NCI-H1436 (cell line): ENCODE measurements around the gene LFNG.

ENCODE experiments used
- DNase-seq: peaks from one replicate; lab custom pipeline; 2025; lab: John Stamatoyannopoulos, UW

Gene LFNG

GRCh38 chr7:2503056-2503941 is 16.3 kb upstream of the LFNG start:
- no peak for DNase-seq

DNA sequence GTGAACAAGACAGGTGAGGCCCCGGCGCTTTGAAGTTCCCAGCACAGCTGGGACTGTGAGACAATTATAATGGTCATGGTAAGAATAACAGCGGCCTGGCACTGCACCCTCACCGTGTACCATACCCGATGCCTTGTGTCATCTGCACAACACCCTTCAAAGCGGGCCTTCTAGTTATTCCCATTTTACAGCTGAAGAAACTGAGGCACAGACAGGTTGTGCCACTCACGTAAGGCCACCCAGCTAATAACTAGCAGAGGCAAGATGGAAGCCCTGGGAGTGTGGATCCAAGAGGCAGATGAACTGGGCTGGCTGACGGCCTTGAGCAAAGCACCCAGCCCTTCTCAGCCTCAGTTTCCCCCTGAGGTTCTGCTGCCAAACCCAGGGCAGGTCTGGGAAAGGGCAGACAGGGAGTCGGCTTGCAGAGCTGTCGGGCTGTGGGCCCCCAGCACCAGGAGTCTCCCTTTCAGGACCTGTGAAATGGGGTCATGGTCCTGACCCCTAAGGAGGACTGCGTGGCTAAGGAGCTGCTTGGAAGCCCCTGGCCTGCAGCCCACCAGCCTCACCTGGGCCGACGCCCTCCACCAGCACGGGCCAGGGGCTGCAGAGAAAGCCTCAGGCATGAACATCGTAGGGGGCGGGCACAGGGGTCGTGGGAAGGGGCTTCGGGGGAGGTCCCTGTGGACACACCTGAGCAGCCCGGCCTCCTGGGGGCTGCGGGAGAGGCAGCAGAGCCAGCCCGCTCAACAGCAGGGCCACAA is 15.3 kb upstream of the LFNG start:
- no peak for DNase-seq

- no peak for DNase-seq
These were observed 14.6 kb upstream of the LFNG start for GRCh38 chr7:2504889-2505375.

DNA sequence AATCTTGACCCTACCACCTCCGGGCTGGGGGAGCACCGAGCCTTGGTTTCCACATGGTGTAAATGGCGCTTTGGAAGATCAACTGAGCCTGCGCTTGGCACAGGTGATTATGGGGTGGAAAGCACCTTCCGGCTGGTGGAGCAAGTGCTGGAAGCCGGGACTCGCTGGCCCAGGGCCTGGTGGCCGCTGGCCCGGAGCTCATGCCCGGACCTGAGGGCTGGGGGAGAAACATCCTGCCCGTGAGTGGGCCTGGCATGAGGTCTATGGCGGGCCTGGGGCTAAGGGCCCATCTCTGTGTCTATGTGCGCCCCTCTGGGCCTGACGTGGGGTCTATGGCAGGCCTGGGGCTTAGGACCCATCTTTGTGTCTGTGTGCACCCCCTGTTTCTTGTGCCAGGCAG is 14.2 kb upstream of the LFNG start:
- no peak for DNase-seq

DNA sequence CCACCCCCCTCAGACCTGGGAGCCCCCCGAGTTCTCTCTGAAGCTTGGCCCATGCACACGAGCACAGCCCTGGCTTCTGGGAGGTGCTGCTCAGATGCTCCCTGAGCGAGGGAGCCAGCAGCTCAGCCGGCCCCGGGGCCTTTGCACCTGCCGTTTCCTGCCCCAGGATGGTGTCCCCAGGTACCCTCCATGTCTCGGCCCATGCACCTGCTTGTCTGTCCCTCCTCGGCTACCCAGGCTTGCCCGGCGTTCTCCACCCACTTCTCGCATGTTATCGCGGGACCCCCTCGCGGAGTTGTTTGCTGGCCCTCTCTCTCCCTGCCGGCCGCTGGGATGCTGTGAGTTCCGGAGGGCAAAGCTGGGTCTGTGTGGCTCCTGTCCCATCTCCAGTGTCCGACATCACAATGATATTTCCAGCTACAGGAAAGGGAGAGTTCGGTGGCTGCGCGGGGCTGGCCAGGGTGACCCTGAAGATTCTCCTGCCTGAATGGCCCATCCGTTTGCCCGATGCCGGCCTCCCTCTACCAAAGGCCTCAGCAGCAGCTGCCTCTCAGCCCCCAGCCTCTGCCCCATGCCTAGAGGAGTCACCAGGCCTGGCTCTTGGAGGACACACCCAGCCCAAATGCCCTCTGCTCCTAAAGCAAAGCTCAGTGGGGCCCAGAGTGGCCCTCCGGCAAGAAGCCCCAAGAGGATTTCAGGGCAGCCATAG is 12.2 kb upstream of the LFNG start:
- no peak for DNase-seq

DNA sequence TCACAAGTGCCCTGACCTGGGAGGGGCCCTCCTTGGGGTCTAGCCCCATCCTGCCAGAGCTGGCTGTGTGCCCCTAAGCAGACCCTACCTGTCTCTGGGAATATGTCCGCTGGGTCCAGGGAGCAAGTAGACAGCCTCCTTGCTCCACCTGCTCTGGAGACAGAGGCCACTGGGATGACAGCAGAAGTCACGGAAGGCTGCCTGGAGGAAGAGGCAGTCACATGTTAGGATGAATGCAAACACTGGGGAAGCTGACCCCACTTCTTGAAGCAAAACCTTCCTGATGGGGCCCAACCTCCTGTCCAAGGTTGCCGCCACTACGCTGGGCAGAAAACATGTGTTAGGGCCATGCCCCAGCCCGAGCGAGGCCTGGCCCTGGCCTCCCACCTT is 11.7 kb upstream of the LFNG start:
- DNase-seq: no peak

GRCh38 chr7:2508327-2509215 is 11.0 kb upstream of the LFNG start:
- DNase-seq: peak; percentile 65

DNA sequence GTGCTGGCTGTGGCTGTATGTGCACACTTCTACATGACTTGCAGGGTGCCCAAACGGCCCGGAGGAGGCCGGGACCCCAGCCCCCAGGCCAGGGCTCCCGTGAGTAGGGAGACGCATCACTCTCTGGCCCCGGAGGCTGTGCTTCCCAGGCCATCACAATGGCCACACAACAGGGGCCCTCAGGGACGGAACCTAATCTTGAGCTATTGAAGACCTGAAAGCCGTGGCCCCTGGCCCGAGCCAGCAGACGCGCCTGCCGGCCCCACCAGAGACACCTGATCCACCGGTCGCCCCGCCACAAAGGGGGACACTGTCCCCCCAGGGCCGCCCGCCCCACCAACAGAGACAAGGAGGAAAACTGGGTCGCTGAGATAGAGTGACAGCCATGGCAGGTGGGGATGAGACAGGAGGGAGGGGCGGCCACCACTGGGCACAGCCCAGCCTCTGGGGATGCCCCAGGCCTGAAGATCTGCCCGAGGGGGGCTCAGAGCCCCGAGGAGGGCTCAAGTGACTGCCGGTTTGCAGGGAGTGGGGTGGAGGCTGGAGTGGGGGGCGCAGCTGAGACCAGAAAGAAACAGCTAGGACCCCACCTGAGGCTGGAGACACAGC is 10.2 kb upstream of the LFNG start:
- DNase-seq: no peak

- DNase-seq: no peak
These were observed 9.3 kb upstream of the LFNG start for GRCh38 chr7:2510130-2510776.

- no peak for DNase-seq
These were observed 8.4 kb upstream of the LFNG start for GRCh38 chr7:2510909-2511768.

- DNase-seq: no peak
These were observed 7.8 kb upstream of the LFNG start for GRCh38 chr7:2511769-2512168.

DNA sequence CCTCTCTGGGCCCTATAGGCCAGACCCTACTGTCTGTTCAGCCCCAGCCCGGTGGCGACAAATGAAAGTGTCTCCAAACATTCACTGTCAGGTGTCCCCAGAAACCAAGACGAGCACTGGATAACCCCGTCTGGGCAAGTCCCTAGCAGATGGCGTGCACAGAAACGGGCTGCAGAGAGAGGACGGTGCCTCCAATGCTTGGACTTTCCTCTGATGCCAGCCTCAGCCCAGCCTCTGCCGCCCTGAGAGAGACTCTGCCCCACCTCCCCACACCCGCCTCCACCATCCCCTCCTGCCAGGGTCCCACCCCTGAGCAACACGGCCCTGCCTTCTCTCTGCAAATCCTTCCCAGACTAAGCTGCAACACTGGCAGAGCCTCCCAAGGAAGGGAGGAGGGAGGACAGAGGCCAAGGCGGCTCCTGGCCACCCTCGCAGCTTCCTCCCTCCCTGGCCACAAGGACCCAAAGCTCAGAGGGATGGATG is 7.4 kb upstream of the LFNG start:
- no peak for DNase-seq

DNA sequence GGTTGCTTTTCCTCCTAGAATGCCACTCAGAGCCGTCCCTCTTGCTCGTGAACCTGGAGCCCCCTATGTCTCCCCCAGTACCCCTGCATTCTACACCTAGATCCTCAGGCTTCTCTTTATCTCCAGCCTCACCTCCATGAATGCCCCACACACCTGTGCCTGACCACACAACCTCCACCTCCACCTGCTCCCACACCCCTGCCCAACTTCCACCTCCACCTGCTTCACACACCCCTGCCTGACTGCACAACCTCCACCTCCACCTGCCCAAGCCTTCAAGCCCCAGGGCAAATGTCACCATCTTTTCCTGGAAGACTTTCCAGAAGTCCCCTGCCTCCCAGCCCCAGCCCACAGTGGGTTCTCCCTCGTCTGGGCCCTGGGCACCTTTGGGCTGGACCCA is 6.9 kb upstream of the LFNG start:
- no peak for DNase-seq

GRCh38 chr7:2513702-2514101 is 5.9 kb upstream of the LFNG start:
- no peak for DNase-seq

DNA sequence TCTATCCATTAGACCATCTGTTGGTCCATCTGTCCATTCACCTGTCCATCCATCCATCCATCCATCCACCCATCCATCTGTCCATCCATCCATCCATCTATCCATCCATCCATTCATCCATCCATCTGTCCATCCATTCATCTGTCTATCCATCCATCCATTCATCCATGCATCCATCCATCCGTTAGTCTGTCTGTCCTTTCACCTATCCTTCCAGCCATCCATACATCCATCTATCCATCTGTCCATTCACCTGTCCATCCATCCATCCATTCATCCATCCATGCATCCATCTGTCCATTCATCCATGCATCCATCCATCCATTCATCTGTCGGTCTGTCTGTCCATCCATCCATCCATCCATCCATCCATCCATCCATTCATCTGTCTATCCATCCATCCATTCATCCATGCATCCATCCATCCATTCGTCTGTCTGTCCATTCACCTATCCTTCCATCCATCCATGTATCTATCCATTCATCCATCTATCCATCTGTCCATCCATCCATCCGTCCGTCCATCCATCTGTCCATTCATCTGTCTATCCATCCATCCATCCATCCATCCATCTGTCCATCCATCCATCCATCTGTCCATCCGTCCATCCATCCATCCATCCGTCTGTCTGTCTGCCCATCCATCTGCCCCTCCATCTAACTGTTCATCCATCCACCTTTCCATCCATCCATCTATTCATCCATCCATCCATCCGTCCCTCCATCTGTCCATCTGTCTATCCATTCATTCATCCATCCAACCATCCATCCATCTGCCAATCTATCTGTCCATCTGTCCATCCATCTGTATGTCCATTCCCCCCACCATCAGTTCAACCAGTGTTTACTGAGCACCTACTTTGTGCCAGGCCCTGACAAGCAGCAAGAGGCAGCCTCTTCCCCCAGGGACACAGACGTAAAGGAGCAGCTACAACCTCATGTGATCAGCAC is 4.8 kb upstream of the LFNG start:
- DNase-seq: no peak

GRCh38 chr7:2515424-2516193 is 4.0 kb upstream of the LFNG start:
- DNase-seq: no peak

DNA sequence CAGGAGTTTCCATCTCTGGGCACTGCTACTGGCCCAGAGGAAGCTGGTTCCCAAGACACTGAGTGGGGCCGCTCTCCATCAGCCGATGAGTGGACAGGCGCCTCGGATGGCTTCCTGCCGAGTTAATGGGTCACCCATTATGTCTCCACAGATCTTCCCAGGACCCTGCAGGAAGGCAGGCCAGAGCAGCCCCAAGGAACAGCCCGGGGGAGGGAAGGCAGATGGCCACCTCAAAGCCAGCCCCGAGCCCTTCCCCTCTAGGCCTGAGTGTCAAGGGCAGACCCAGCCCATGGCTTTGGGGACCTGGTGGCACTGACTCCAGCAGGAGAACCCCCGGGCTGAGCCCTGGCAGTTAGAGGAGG is 3.4 kb upstream of the LFNG start:
- no peak for DNase-seq

GRCh38 chr7:2517026-2517425 is 2.5 kb upstream of the LFNG start:
- no peak for DNase-seq
